MCF 10A (cell line): ENCODE results near the gene GNB2. TPM values are rescaled to one million over a fixed set of nuclear protein-coding genes. Genes with fewer than 3 reads are reported as not detected.

Experiments
- BruUV-seq: library from RNA; stranded (reverse); fragments of 400-500 nt; replicated peaks from 2 replicates; lab custom pipeline; 2021; lab: Mats Ljungman, UMichigan
- CTCF ChIA-PET: fragments of 300-600 bp; sonication (Branson Sonifier 250); formaldehyde crosslinking; extraction: SDS; loops from one replicate; lab custom pipeline; 2021; ENCODE audit warnings: antibody characterized with exemption, inconsistent platforms; lab: Yijun Ruan, JAX
- POLR2A ChIA-PET: fragments of 300-600, 350-650 bp; sonication (Branson Sonifier 250); formaldehyde crosslinking; extraction: SDS; loops from one replicate; lab custom pipeline; 2020; ENCODE audit warnings: antibody characterized with exemption, inconsistent platforms; lab: Yijun Ruan, JAX
- DNase-seq: peaks from one replicate; pipeline ENCODE4 v3.0.0-alpha.2; 2018; ENCODE audit not compliant: unreplicated experiment
- H3K27ac Mint-ChIP-seq: one replicate; pipeline ENCODE4 v1.8.0; 2022; ENCODE audit warnings: mild to moderate bottlenecking, low read depth, mixed read lengths; ENCODE audit not compliant: unreplicated experiment
- H3K27me3 Mint-ChIP-seq: one replicate; pipeline ENCODE4 v1.8.0; 2022; ENCODE audit warnings: mixed read lengths; ENCODE audit not compliant: insufficient read depth, unreplicated experiment
- H3K36me3 Mint-ChIP-seq: one replicate; pipeline ENCODE4 v1.8.0; 2022; ENCODE audit warnings: mild to moderate bottlenecking, moderate library complexity, mixed read lengths; ENCODE audit not compliant: insufficient read depth, unreplicated experiment
- H3K4me1 Mint-ChIP-seq: one replicate; pipeline ENCODE4 v1.8.0; 2022; ENCODE audit warnings: mixed read lengths; ENCODE audit not compliant: insufficient read depth, unreplicated experiment
- H3K4me3 Mint-ChIP-seq: one replicate; pipeline ENCODE4 v1.8.0; 2022; ENCODE audit warnings: mild to moderate bottlenecking, moderate library complexity, mixed read lengths; ENCODE audit not compliant: unreplicated experiment
- H3K9me3 Mint-ChIP-seq: one replicate; pipeline ENCODE4 v1.8.0; 2022; ENCODE audit warnings: mixed read lengths; ENCODE audit not compliant: unreplicated experiment
- CTCF ChIP-seq: fragments of 200-600 bp; IDR thresholded peaks from one replicate; pipeline ENCODE4 v1.8.0; 2022; ENCODE audit warnings: antibody characterized with exemption, mild to moderate bottlenecking; ENCODE audit not compliant: unreplicated experiment
- intact Hi-C: fragments of 100-400 bp; cut with micrococcal nuclease; formaldehyde crosslinking; loops from 2 replicates; pipeline ENCODE4 v1.14.1; 2022
- total RNA-seq: library from RNA; stranded (reverse); gene quantifications from 2 replicates; pipeline ENCODE4 v1.2.3, GENCODE V29; 2022

The GNB2 gene
- total RNA-seq, 1 experiment from 2014 or later = 201 TPM

DNA sequence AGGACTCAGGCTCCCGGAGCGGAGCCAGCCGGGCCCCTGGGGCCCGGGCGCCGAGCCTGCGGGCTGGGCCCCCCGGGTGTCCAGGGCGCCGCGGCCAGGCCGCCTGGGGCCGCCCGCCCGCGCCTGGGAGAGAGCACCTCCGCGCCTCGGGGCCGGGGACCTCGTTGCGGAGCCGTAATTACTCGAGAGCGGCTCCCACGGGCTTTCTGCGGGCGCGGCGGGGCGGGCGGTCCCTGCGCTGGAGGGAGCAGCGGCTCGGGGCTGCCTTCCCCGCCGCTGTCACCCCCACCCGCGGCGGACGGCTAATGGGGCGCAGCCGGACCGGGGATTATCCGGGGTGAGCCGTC lies 1.5 kb downstream of the GNB2 start:
- H3K27me3 Mint-ChIP-seq = no peaks in the 10 kb centered on the region

GRCh38 chr7:100675581-100676350 lies 2.2 kb downstream of the GNB2 start:
- peaks cover 43% of the 10 kb centered on the region for H3K36me3 Mint-ChIP-seq
- peaks cover 18% of the 10 kb centered on the region for H3K4me1 Mint-ChIP-seq
- DNase-seq = peak; percentile 51
- no peak overlapping the region for H3K27ac Mint-ChIP-seq
- H3K4me3 Mint-ChIP-seq = peak overlapping the region; percentile 76
- intact Hi-C loops = loop anchor here (2.0 kb wide), 1 partner anchor 63 kb away; the partner anchor contains the start of gene MOSPD3
- H3K9me3 Mint-ChIP-seq = no peaks in the 10 kb centered on the region
- POLR2A ChIA-PET = interaction anchor here (0.6 to 5.0 kb wide), 4 partner anchors 17 to 214 kb away, joined by 4 to 25 read pairs (median 11); partner anchors contain the start of genes FBXO24, GIGYF1, LRCH4 and UFSP1
- H3K27me3 Mint-ChIP-seq = no peaks in the 10 kb centered on the region
- TF ChIP-seq CTCF = no peak
- CTCF ChIA-PET = interaction anchor here (10.0 kb wide), 1 partner anchor 16 kb away, joined by 103 read pairs; no protein-coding TSS in a partner anchor
- BruUV-seq = no TSS peak

More for the DNA sequence above, 1.5 kb downstream of the GNB2 start:
- no peak for DNase-seq
- no peak for TF ChIP-seq CTCF
- ChIA-PET CTCF (interaction anchor here (10.0 kb wide), 1 partner anchor 16 kb away, joined by 103 read pairs; no protein-coding TSS in a partner anchor), POLR2A (interaction anchor here (0.6 to 5.0 kb wide), 6 partner anchors 15 to 240 kb away, joined by 3 to 25 read pairs (median 5); partner anchors contain the start of genes FBXO24, GIGYF1, LRCH4 and MOSPD3)
- Mint-ChIP-seq H3K4me3 (peak overlapping the region; percentile 76), H3K4me1 (peaks cover 14% of the 10 kb centered on the region), H3K9me3 (no peaks in the 10 kb centered on the region), H3K36me3 (peaks cover 36% of the 10 kb centered on the region), H3K27ac (peak overlapping the region; percentile 94)
- intact Hi-C loops = loop anchor here (2.0 kb wide), 1 partner anchor 62 kb away; the partner anchor contains the start of gene MOSPD3
- no TSS peak for BruUV-seq

DNA sequence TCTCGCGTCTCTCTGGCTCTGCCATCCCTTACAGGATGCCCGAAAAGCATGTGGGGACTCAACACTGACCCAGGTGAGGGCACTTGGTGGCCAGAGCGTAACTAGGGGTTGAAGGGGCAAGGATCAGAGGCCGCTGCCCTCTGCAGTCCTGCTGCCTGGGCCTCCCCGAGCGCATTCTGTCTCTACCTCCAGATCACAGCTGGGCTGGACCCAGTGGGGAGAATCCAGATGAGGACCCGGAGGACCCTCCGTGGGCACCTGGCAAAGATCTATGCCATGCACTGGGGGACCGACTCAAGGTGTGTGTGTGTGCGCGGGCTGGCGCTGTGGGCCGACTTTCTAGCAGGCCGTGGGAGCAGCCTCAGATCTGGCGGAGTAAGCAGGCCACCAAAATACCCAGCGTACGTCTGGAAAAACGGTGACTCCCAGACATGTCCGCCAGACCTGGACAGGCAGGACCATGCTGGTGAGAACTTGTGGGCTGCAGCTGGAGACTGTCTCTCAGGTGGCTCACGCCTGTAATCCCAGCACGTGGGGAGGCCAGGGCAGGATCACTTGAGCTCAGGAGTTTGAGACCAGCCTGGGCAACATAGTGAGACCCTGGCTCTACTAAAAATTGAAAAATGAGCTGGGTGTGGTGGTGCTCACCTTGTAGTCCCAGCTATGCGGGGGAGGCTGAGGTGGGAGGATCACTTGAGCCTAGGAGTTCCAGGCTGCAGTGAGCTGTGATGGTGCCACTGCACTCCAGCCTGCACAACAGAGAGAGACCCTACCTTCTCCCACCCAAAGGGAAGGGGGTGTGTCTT lies 3.2 kb downstream of the GNB2 start:
- peak overlapping the region; percentile 76 for H3K4me3 Mint-ChIP-seq
- DNase-seq = no peak
- intact Hi-C loops = no loop called here
- CTCF ChIA-PET = interaction anchor here (0.6 to 10.0 kb wide), 4 partner anchors 15 to 151 kb away, joined by 3 to 103 read pairs (median 3); partner anchors contain the start of gene EPHB4
- TF ChIP-seq CTCF = no peak
- POLR2A ChIA-PET = interaction anchor here (0.7 to 5.0 kb wide), 5 partner anchors 16 to 240 kb away, joined by 3 to 25 read pairs (median 4); partner anchors contain the start of genes GIGYF1 and PPP1R35
- H3K27me3 Mint-ChIP-seq = no peaks in the 10 kb centered on the region
- H3K27ac Mint-ChIP-seq = no peak overlapping the region
- no peaks in the 10 kb centered on the region for H3K9me3 Mint-ChIP-seq
- H3K4me1 Mint-ChIP-seq = peaks cover 12% of the 10 kb centered on the region
- BruUV-seq = no TSS peak
- peaks cover 45% of the 10 kb centered on the region for H3K36me3 Mint-ChIP-seq
